HL-60 (cell line): Measurements from ENCODE around the gene NEURL1.
"Not testable (repeated sequence)": the region's sequence is repeated elsewhere in the genome, so short reads cannot be mapped to it uniquely, and the experiment has no call there.

Experiments
- DNase-seq, 2 experiments: peaks; one replicate each; pipeline ENCODE4 v3.0.0-alpha.2; 2010 to 2020; ENCODE audit warnings: low read depth in 1 of 2, low spot score in 1 of 2
- H3K27ac ChIP-seq: fragments of 250-450 bp; sonication (Bioruptor Pico); replicated peaks from 2 replicates; pipeline ENCODE4 v1.5.1; 2020; ENCODE audit warnings: mild to moderate bottlenecking, moderate library complexity
- H3K27me3 ChIP-seq: fragments of 250-450 bp; sonication (Bioruptor Pico); 2 replicates; pipeline ENCODE4 v1.5.1; 2021; ENCODE audit warnings: mild to moderate bottlenecking, moderate library complexity; ENCODE audit not compliant: insufficient read depth, poor library complexity, severe bottlenecking
- H3K4me3 ChIP-seq: replicated peaks from 2 replicates; pipeline ENCODE4 v1.5.1; 2011; ENCODE audit warnings: mild to moderate bottlenecking, control low read depth, low read length; ENCODE audit not compliant: insufficient read depth
- CTCF ChIP-seq: IDR thresholded peaks from one replicate; pipeline ENCODE4 v1.5.1; 2011; ENCODE audit warnings: low read length, control low read depth, inconsistent platforms; ENCODE audit not compliant: insufficient read depth
- GABPA ChIP-seq: IDR thresholded peaks from 2 replicates; pipeline ENCODE4 v1.6.1; 2012; ENCODE audit warnings: low read depth
- POLR2AphosphoS5 ChIP-seq: IDR thresholded peaks from 2 replicates; pipeline ENCODE4 v1.6.1; 2012; ENCODE audit warnings: low read depth
- REST ChIP-seq: IDR thresholded peaks from 2 replicates; pipeline ENCODE4 v1.6.1; 2012; ENCODE audit warnings: low read depth; ENCODE audit not compliant: insufficient replicate concordance
- SPI1 ChIP-seq: IDR thresholded peaks from 2 replicates; pipeline ENCODE4 v1.6.1; 2012; ENCODE audit warnings: low read depth, mild to moderate bottlenecking, borderline replicate concordance

NEURL1 gene

GRCh38 chr10:103523683-103524082, 30.2 kb downstream of the NEURL1 start:
- Histone ChIP-seq H3K4me3 (no peak overlapping the region), H3K27ac (no peak overlapping the region), H3K27me3 (peaks cover 10% of the 10 kb centered on the region)
- DNase-seq = no peak
- 0 out of 2 replicates have a peak, but pooled peaks have one; percentile 6 for TF ChIP-seq SPI1
- no peak for TF ChIP-seq GABPA
- no peak for TF ChIP-seq REST

- Histone ChIP-seq H3K27ac (no peak overlapping the region), H3K27me3 (peaks cover 10% of the 10 kb centered on the region), H3K4me3 (no peak overlapping the region)
- DNase-seq = no peak
- TF ChIP-seq REST (no peak), CTCF (no peak), GABPA (no peak), SPI1 (no peak), POLR2AphosphoS5 (no peak)
Observed at GRCh38 chr10:103525901-103526300, 32.4 kb downstream of the NEURL1 start.

GRCh38 chr10:103527476-103527875, 34.0 kb downstream of the NEURL1 start:
- not testable (repeated sequence) for DNase-seq, H3K4me3 ChIP-seq, H3K27ac ChIP-seq
- H3K27me3 ChIP-seq = peaks cover 13% of the 10 kb centered on the region

GRCh38 chr10:103528549-103528948, 35.0 kb downstream of the NEURL1 start:
- no peak for TF ChIP-seq GABPA
- no peak for TF ChIP-seq REST
- TF ChIP-seq POLR2AphosphoS5 = no peak
- TF ChIP-seq SPI1 = no peak
- no peak for TF ChIP-seq CTCF
- no peak for DNase-seq
- Histone ChIP-seq H3K4me3 (no peak overlapping the region), H3K27me3 (peaks cover 13% of the 10 kb centered on the region), H3K27ac (no peak overlapping the region)
